ENCODE data around the gene NRG2.

GRCh38 chr5:139950436-139950835 is 92.7 kb downstream of the NRG2 start:
- no peak for TF ChIP-seq CTCF (IDR thresholded peaks at IDR 0.05)
- no peak for TF ChIP-seq POLR2A (IDR thresholded peaks at IDR 0.05)
